Vagina (tissue), 2 donors: ENCODE results near the gene ADPRS.

Source experiments
- POLR2A ChIP-seq, 2 donors: fragments of 450-650 bp; IDR thresholded peaks; one replicate each; pipeline ENCODE4 v1.6.1; 2017; ENCODE audit warnings: antibody characterized with exemption in 2 of 2, mild to moderate bottlenecking in 2 of 2, moderate library complexity in 2 of 2
- POLR2AphosphoS5 ChIP-seq, 2 donors: sonication (generic); formaldehyde crosslinking; IDR thresholded peaks; one replicate each; pipeline ENCODE4 v1.9.0; 2017; ENCODE audit warnings: antibody characterized with exemption in 2 of 2, mild to moderate bottlenecking in 2 of 2, low read depth in 1 of 2; ENCODE audit not compliant: insufficient read depth in 1 of 2
- TF ChIP-seq, protein P1 (sequence below), 3 experiments: fragments of 450-650 bp in 2 of 3; fragments of 200-600 bp in 1 of 3; sonication (generic) in 1 of 3; IDR thresholded peaks; one replicate each; pipeline ENCODE4 v1.5.1; 2017 to 2019; ENCODE audit warnings: antibody characterized with exemption in 3 of 3, mild to moderate bottlenecking in 2 of 3, moderate library complexity in 2 of 3

DNA sequence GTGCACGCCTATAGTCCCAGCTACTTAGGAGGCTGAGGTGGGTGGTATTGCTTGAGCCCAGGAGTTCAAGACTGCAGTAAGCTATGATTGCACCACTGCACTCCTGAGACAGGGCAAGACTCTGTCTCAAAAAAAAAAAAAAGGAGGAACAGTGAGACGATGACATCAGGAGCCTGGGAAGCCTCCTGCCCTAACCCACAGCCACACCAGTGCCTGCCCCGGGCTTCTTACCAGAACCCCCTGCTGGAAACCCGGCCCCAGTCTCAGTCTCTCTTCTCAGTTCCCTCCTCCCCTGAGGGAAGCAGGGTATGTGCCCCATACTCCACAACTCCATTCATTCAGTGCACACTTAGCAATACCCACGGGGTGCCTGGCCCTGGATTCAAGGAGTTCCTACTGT is 27.2 kb downstream of the ADPRS start:
- TF ChIP-seq, protein P1, sequence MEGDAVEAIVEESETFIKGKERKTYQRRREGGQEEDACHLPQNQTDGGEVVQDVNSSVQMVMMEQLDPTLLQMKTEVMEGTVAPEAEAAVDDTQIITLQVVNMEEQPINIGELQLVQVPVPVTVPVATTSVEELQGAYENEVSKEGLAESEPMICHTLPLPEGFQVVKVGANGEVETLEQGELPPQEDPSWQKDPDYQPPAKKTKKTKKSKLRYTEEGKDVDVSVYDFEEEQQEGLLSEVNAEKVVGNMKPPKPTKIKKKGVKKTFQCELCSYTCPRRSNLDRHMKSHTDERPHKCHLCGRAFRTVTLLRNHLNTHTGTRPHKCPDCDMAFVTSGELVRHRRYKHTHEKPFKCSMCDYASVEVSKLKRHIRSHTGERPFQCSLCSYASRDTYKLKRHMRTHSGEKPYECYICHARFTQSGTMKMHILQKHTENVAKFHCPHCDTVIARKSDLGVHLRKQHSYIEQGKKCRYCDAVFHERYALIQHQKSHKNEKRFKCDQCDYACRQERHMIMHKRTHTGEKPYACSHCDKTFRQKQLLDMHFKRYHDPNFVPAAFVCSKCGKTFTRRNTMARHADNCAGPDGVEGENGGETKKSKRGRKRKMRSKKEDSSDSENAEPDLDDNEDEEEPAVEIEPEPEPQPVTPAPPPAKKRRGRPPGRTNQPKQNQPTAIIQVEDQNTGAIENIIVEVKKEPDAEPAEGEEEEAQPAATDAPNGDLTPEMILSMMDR (IDR thresholded peaks at IDR 0.05): no peak
- TF ChIP-seq POLR2AphosphoS5 (IDR thresholded peaks at IDR 0.05; ENCODE audit: insufficient read depth in 1 of 2, low read depth in 1 of 2): no peak
- no peak for TF ChIP-seq POLR2A (IDR thresholded peaks at IDR 0.05)
